Thyroid gland (tissue), 4 donors: ENCODE data around the gene APBA1. TPM values are rescaled to one million over a fixed set of nuclear protein-coding genes. Genes with fewer than 3 reads are reported as not detected.
A peak's percentile ranks its signal among the peaks of the same experiment; 100 is the strongest.

Experiments
- DNase-seq, 2 donors: peaks; one replicate each; pipeline ENCODE4 v3.0.0-alpha.2; 2019
- H3K27ac ChIP-seq, 3 donors: fragments of 200-600 bp; sonication (generic); 1 replicate in 2 of 3; 2 replicates in 1 of 3; pipeline ENCODE4 v1.5.1; 2016 to 2019; ENCODE audit warnings: mild to moderate bottlenecking in 1 of 3, moderate library complexity in 1 of 3
- H3K27me3 ChIP-seq: fragments of 200-600 bp; sonication (generic); one replicate; pipeline ENCODE4 v1.5.1; 2019
- H3K36me3 ChIP-seq, 2 donors: fragments of 200-600 bp; sonication (generic); one replicate each; pipeline ENCODE4 v1.5.1; 2016 to 2019
- H3K4me1 ChIP-seq, 2 donors: fragments of 200-600 bp; sonication (generic); one replicate each; pipeline ENCODE4 v1.5.1; 2017 to 2019
- H3K4me3 ChIP-seq, 3 donors: fragments of 200-600 bp; sonication (generic); replicated peaks in 1 of 3; 1 replicate in 2 of 3; 2 replicates in 1 of 3; pipeline ENCODE4 v1.5.1; 2016; ENCODE audit warnings: mild to moderate bottlenecking in 1 of 3
- H3K9me3 ChIP-seq: fragments of 200-600 bp; sonication (generic); one replicate; pipeline ENCODE4 v1.5.1; 2017
- CTCF ChIP-seq, 6 experiments: fragments of 200-600 bp in 3 of 6; fragments of 450-650 bp in 3 of 6; sonication (generic) in 3 of 6; IDR thresholded peaks; one replicate each; pipeline ENCODE4 v1.5.1; 2016 to 2019; ENCODE audit warnings: antibody characterized with exemption in 6 of 6, mild to moderate bottlenecking in 2 of 6, inconsistent platforms in 1 of 6, moderate library complexity in 1 of 6
- POLR2A ChIP-seq, 2 donors: fragments of 450-650 bp; IDR thresholded peaks; one replicate each; pipeline ENCODE4 v1.6.1; 2017; ENCODE audit warnings: antibody characterized with exemption in 2 of 2, mild to moderate bottlenecking in 2 of 2, moderate library complexity in 1 of 2
- WGBS, 2 donors: methylation state at CpG; one replicate each; pipeline ENCODE4 v1.1.5; 2017; 5-methylcytosine and 5-hydroxymethylcytosine counted together
- intact Hi-C: fragments of 100-400 bp; cut with DNase I; formaldehyde crosslinking; loops from one replicate; pipeline ENCODE4 v1.15.1; 2023
- total RNA-seq, 4 donors: library from RNA; depleted of rRNA; stranded (reverse); fragments of >200 nt; gene quantifications; one replicate each; pipeline ENCODE4 v1.2.3, GENCODE V29; 2016

Gene APBA1
- total RNA-seq, 4 donors from 2014 or later: 2.8 to 11.2 (median 3.8) TPM

DNA sequence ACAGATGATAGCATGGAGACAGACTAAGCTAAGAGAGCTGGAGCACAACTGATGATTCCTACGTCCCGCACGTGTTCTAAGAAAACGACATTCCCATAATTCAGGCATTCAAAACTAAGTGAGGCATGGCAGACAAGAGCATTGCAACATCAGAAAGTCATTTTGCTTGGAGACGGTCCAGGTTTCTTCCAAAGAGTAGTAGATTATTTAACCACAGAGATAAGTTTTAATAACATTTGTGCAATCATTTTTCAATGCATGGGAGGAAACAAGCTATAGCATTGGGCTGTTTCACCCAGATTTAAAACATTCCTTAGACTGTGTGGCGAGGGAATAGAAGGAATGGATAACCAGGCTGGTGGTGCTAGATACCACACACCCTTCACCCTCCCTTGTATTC lies 117.2 kb downstream of the APBA1 start:
- no peaks in the 10 kb centered on the region for H3K27me3 ChIP-seq
- no peak overlapping the region for H3K27ac ChIP-seq
- DNase-seq: no peak
- 49 to 56% methylated on average over 6 of the region's 6 CpGs for WGBS, 2 donors
- no peak for TF ChIP-seq CTCF (IDR thresholded peaks at IDR 0.05)
- TF ChIP-seq POLR2A (IDR thresholded peaks at IDR 0.05): no peak
- intact Hi-C loops: no loop called here
- peaks cover 0 to 3% of the 10 kb centered on the region in 2 donors for H3K4me1 ChIP-seq
- H3K9me3 ChIP-seq: no peaks in the 10 kb centered on the region
- H3K4me3 ChIP-seq: no peak overlapping the region
- no peaks in the 10 kb centered on the region for H3K36me3 ChIP-seq

DNA sequence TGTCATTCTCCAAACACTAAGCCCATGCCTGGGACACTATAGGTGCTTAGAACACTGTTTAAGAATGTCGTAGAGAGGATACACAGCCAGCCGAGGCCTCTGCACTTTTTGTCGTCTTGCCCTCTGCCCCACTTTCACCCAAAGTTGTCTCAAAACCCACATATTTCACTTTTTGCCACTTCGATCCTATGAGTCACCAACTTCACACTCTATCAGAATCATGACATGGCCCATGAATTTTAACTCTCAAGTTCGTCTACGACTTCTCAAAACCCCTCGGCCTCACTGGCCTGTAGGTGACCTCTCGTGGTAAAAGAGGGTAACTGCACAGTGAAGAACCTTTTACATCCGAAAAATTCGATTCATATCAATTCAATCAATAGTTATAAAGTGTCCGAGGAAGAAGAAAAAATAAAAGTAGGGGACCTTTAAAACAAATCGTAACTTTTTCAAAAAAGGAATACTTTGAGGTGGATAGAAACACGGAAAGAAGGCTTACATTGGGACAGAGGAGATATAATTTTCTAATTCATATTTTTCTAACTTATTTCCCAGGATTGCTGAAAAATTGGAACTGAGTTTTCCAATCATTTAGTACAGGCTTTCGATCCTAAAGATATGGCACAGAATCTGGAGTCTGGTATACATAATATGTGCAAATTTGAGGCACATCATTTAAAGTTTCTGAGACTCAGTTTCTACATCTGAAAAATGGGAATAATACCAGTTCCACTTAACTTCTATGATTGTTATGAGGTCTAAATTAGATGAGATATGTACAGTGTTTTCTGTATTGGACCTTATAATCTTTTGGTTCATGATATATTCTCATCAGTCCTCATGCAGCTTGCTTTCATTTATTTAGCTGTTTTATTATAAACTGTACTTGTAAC lies 122.6 kb downstream of the APBA1 start:
- H3K9me3 ChIP-seq: no peaks in the 10 kb centered on the region
- TF ChIP-seq CTCF (IDR thresholded peaks at IDR 0.05) (peak; percentile 77 to 97 (median 92)), POLR2A (IDR thresholded peaks at IDR 0.05) (no peak)
- H3K4me1 ChIP-seq: peaks cover 0 to 2% of the 10 kb centered on the region in 2 donors
- H3K27ac ChIP-seq: no peak overlapping the region
- DNase-seq: peak; percentile 20 to 38
- H3K27me3 ChIP-seq: no peaks in the 10 kb centered on the region
- intact Hi-C loops: loop anchor here (5.0 to 10.0 kb wide), 2 partner anchors 127 to 305 kb away; no protein-coding TSS in a partner anchor
- no peaks in the 10 kb centered on the region for H3K36me3 ChIP-seq
- no peak overlapping the region for H3K4me3 ChIP-seq
- WGBS, 2 donors: 21% methylated on average over 14 of the region's 14 CpGs

- Histone ChIP-seq H3K4me1 (peaks cover 0 to 2% of the 10 kb centered on the region in 2 donors), H3K27ac (no peak overlapping the region), H3K9me3 (no peaks in the 10 kb centered on the region), H3K36me3 (no peaks in the 10 kb centered on the region), H3K27me3 (no peaks in the 10 kb centered on the region), H3K4me3 (no peak overlapping the region)
- WGBS, 2 donors: 85 to 86% methylated on average over 3 of the region's 3 CpGs
- intact Hi-C loops: loop anchor here (5.0 to 10.0 kb wide), 2 partner anchors 126 to 304 kb away; no protein-coding TSS in a partner anchor
- TF ChIP-seq POLR2A (IDR thresholded peaks at IDR 0.05) (no peak), CTCF (IDR thresholded peaks at IDR 0.05) (no peak)
- no peak for DNase-seq
Observed at GRCh38 chr9:69548681-69549080, 123.5 kb downstream of the APBA1 start.

DNA sequence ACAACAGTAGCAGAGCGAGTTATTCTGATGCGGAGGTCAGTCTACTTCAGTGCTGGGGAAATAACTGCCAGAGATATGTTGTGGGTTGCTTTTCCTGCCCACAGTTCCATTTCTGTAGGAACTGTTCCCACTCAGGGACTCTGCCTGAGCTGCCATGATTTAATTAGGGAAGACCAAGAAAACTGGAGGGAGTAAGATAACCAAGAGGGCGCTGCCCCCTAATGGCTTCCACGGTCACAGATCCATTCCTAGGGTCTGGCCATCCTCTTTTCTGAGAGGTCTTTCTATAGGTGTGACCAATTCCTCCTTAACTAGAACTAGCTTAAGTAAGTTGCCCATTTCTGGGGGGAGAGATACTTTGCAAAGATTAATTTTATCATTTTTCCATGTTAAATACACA lies 125.9 kb downstream of the APBA1 start:
- intact Hi-C loops: loop anchor here (5.0 to 10.0 kb wide), 2 partner anchors 124 to 301 kb away; no protein-coding TSS in a partner anchor
- H3K9me3 ChIP-seq: no peaks in the 10 kb centered on the region
- peak; percentile 61 to 64 for DNase-seq
- TF ChIP-seq POLR2A (IDR thresholded peaks at IDR 0.05): no peak
- peak in 4 of 6 experiments; percentile 43 to 74 (median 59) for TF ChIP-seq CTCF (IDR thresholded peaks at IDR 0.05)
- no peak overlapping the region for H3K4me3 ChIP-seq
- H3K4me1 ChIP-seq: peaks cover 0 to 20% of the 10 kb centered on the region in 2 donors
- 73 to 77% methylated on average over 4 of the region's 4 CpGs for WGBS, 2 donors
- H3K27me3 ChIP-seq: no peaks in the 10 kb centered on the region
- no peak overlapping the region for H3K27ac ChIP-seq
- H3K36me3 ChIP-seq: no peaks in the 10 kb centered on the region
